Spleen (tissue), 7 donors: Measurements from ENCODE around the gene SREBF1.

Experiments used
- CTCF ChIP-seq, 11 experiments: fragments of 200-600 bp in 7 of 11; fragments of 450-650 bp in 4 of 11; sonication (generic) in 4 of 11; IDR thresholded peaks in 8 of 11; conservative IDR thresholded peaks in 3 of 11; 1 replicate in 7 of 11; 2 replicates in 4 of 11; pipeline versions ENCODE4 v1.4.0 to v1.8.0; 2016 to 2021; ENCODE audit warnings: antibody characterized with exemption in 11 of 11, inconsistent platforms in 4 of 11, mild to moderate bottlenecking in 1 of 11
- POLR2A ChIP-seq, 3 donors: fragments of 450-650 bp; IDR thresholded peaks; one replicate each; pipeline ENCODE4 v1.5.1; 2017; ENCODE audit warnings: antibody characterized with exemption in 3 of 3, mild to moderate bottlenecking in 1 of 3
- POLR2AphosphoS5 ChIP-seq, 3 donors: sonication (generic); formaldehyde crosslinking; IDR thresholded peaks; one replicate each; pipeline ENCODE4 v1.5.1; 2017; ENCODE audit warnings: antibody characterized with exemption in 3 of 3
- donor health status: DM: no; HTN: no; CAD: no; lungs with moderate emphysema.
- donor health status: DM: no; HTN: no; CAD: no.
- donor health status: DM: no; HTN: no; CAD: no.

GRCh38 chr17:17849147-17849820 is 12.5 kb upstream of the SREBF1 start:
- no peak for TF ChIP-seq POLR2A (IDR thresholded peaks at IDR 0.05)
- peak in 2 of 11 experiments; percentile 10 to 12 for TF ChIP-seq CTCF (IDR thresholded peaks at IDR 0.05 in 8 of 11, conservative IDR thresholded peaks at IDR 0.05 in 3 of 11)
- peak; percentile 76 to 77 (median 76) for TF ChIP-seq POLR2AphosphoS5 (IDR thresholded peaks at IDR 0.05)
